ENCODE data around the gene NIN. TPM values are rescaled to one million over a fixed set of nuclear protein-coding genes. Genes with fewer than 3 reads are reported as not detected.

The NIN gene
- total RNA-seq, 1 donor from 2014 or later, result 29.5 TPM

GRCh38 chr14:50768680-50769079 is 62.3 kb downstream of the NIN start:
- Histone ChIP-seq H3K4me1 (peaks cover 21% of the 10 kb centered on the region), H3K4me3 (no peak overlapping the region), H3K9me3 (no peaks in the 10 kb centered on the region), H3K27ac (no peak overlapping the region), H3K36me3 (peaks cover 6 to 32% of the 10 kb centered on the region in 2 donors), H3K27me3 (no peaks in the 10 kb centered on the region)
- DNase-seq (ENCODE audit: extremely low spot score in 2 of 2), result no peak
- intact Hi-C loops (cut with DNase I), result no loop called here
- TF ChIP-seq POLR2AphosphoS5 (IDR thresholded peaks at IDR 0.05; ENCODE audit: insufficient read depth in 1 of 2, low read depth in 1 of 2) (no peak), POLR2A (IDR thresholded peaks at IDR 0.05) (no peak), CTCF (IDR thresholded peaks at IDR 0.05) (no peak)

- intact Hi-C loops (cut with DNase I), result no loop called here
- Histone ChIP-seq H3K27me3 (no peaks in the 10 kb centered on the region), H3K9me3 (no peaks in the 10 kb centered on the region), H3K27ac (peak overlapping the region; percentile 36), H3K4me3 (no peak overlapping the region), H3K4me1 (peaks cover 32% of the 10 kb centered on the region), H3K36me3 (peaks cover 6 to 53% of the 10 kb centered on the region in 2 donors)
- no peak for DNase-seq (ENCODE audit: extremely low spot score in 2 of 2)
- TF ChIP-seq CTCF (IDR thresholded peaks at IDR 0.05), result no peak
- no peak for TF ChIP-seq POLR2AphosphoS5 (IDR thresholded peaks at IDR 0.05; ENCODE audit: insufficient read depth in 1 of 2, low read depth in 1 of 2)
- TF ChIP-seq POLR2A (IDR thresholded peaks at IDR 0.05), result no peak
These were observed 64.5 kb downstream of the NIN start for GRCh38 chr14:50766338-50766886.

- Histone ChIP-seq H3K27me3 (no peaks in the 10 kb centered on the region), H3K27ac (peak overlapping the region; percentile 72)
- intact Hi-C loops (cut with DNase I), result no loop called here
These were observed 67.5 kb downstream of the NIN start for GRCh38 chr14:50763382-50764007.

GRCh38 chr14:50762931-50763300 is 68.0 kb downstream of the NIN start:
- intact Hi-C loops (cut with DNase I), result no loop called here
- H3K9me3 ChIP-seq, result no peaks in the 10 kb centered on the region
- H3K4me3 ChIP-seq, result no peak overlapping the region
- peaks cover 32% of the 10 kb centered on the region for H3K4me1 ChIP-seq
- H3K27me3 ChIP-seq, result no peaks in the 10 kb centered on the region
- H3K36me3 ChIP-seq, result peaks cover 0 to 49% of the 10 kb centered on the region in 2 donors
- DNase-seq (ENCODE audit: extremely low spot score in 2 of 2), result no peak
- H3K27ac ChIP-seq, result peak overlapping the region; percentile 72
- no peak for TF ChIP-seq POLR2A (IDR thresholded peaks at IDR 0.05)
- no peak for TF ChIP-seq POLR2AphosphoS5 (IDR thresholded peaks at IDR 0.05; ENCODE audit: insufficient read depth in 1 of 2, low read depth in 1 of 2)
- no peak for TF ChIP-seq CTCF (IDR thresholded peaks at IDR 0.05)

More at GRCh38 chr14:50763382-50764007, 67.5 kb downstream of the NIN start:
- TF ChIP-seq CTCF (IDR thresholded peaks at IDR 0.05) (no peak), POLR2AphosphoS5 (IDR thresholded peaks at IDR 0.05; ENCODE audit: insufficient read depth in 1 of 2, low read depth in 1 of 2) (peak in 1 of 2 donors; percentile 35)
- DNase-seq (ENCODE audit: extremely low spot score in 2 of 2), result no peak
- no peaks in the 10 kb centered on the region for H3K9me3 ChIP-seq
- no peak overlapping the region for H3K4me3 ChIP-seq
- H3K36me3 ChIP-seq, result peaks cover 0 to 47% of the 10 kb centered on the region in 2 donors
- H3K4me1 ChIP-seq, result peaks cover 32% of the 10 kb centered on the region

Measured in vagina (tissue), 2 donors.